Activated naive CD8-positive, alpha-beta T cell (primary cell): ENCODE measurements around the gene PDZRN3.

Experiments
- H3K27ac Mint-ChIP-seq: one replicate; pipeline ENCODE4 v1.8.0; 2021; ENCODE audit warnings: mixed read lengths
- H3K27me3 Mint-ChIP-seq: one replicate; pipeline ENCODE4 v1.8.0; 2021; ENCODE audit warnings: mixed read lengths
- H3K36me3 Mint-ChIP-seq: one replicate; pipeline ENCODE4 v1.8.0; 2021; ENCODE audit warnings: mixed read lengths
- H3K4me1 Mint-ChIP-seq: one replicate; pipeline ENCODE4 v1.8.0; 2021; ENCODE audit warnings: low read depth, mixed read lengths
- H3K4me3 Mint-ChIP-seq: one replicate; pipeline ENCODE4 v1.8.0; 2021; ENCODE audit warnings: mild to moderate bottlenecking, mixed read lengths
- H3K9me3 Mint-ChIP-seq: one replicate; pipeline ENCODE4 v1.8.0; 2021; ENCODE audit warnings: low read depth, mixed read lengths

The PDZRN3 gene

DNA sequence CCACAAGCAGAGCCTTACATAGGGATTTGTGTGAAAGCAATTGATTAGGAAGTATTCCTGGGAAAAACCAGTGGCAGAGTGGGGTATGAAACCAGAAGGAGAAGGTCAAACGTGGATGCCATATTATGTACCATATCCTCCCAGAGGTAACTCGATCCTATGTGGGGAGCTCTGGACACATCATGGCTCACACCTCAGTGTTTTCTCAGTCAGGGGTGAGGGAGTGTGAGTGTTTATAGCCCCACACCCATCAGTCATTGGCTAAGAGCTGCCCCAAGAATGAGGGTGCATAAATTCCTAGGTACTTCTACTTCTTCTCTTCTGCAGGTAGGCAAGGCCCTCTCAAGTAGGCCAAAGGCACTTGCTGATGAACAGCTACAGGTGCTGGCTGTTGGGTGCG is 28.2 kb upstream of the PDZRN3 start:
- H3K36me3 Mint-ChIP-seq = no peaks in the 10 kb centered on the region
- peaks cover 4% of the 10 kb centered on the region for H3K9me3 Mint-ChIP-seq
- H3K4me1 Mint-ChIP-seq = no peaks in the 10 kb centered on the region
- H3K4me3 Mint-ChIP-seq = no peak overlapping the region
- H3K27me3 Mint-ChIP-seq = no peaks in the 10 kb centered on the region
- H3K27ac Mint-ChIP-seq = no peak overlapping the region

DNA sequence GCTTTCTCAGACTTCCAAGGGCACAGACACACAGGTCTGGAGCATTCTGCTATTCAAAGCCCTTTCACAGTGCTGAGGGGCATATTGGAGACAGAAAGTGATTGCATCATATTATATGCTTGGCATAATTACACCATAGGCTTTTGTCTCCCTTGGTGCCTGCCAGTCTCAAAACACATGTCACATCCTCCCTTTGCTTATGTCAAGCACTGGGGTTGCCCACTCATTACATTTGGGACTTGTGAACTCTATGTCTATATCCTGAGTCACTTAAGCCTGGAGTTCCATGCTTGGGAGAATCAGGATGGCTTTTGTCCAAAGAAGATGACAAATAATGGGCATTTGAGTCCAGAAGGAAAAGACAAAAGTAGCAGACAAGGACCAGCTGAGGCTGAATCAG is 12.3 kb upstream of the PDZRN3 start:
- Mint-ChIP-seq H3K27ac (no peak overlapping the region), H3K27me3 (no peaks in the 10 kb centered on the region), H3K4me1 (no peaks in the 10 kb centered on the region), H3K4me3 (no peak overlapping the region), H3K9me3 (no peaks in the 10 kb centered on the region), H3K36me3 (no peaks in the 10 kb centered on the region)

DNA sequence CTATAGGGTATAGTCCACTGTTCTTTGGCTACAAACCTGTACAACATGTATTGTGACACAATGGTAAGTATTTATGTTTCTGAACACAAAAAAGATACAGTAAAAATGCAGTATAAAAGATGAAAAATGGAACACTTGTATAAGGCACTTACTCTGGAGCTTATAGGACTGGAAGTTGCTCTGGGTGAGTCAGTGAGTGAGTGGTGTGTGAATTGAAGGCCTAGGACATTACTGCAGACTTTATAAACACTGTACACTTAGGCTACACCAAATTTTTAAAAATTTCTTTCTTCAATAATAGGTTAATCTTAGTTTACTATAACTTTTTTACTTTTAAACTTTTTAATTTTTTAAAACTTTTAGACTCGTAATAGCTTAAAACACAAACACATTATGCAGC is 10.5 kb upstream of the PDZRN3 start:
- H3K27me3 Mint-ChIP-seq = no peaks in the 10 kb centered on the region
- no peaks in the 10 kb centered on the region for H3K4me1 Mint-ChIP-seq
- H3K4me3 Mint-ChIP-seq = no peak overlapping the region
- H3K9me3 Mint-ChIP-seq = no peaks in the 10 kb centered on the region
- no peaks in the 10 kb centered on the region for H3K36me3 Mint-ChIP-seq
- H3K27ac Mint-ChIP-seq = no peak overlapping the region

DNA sequence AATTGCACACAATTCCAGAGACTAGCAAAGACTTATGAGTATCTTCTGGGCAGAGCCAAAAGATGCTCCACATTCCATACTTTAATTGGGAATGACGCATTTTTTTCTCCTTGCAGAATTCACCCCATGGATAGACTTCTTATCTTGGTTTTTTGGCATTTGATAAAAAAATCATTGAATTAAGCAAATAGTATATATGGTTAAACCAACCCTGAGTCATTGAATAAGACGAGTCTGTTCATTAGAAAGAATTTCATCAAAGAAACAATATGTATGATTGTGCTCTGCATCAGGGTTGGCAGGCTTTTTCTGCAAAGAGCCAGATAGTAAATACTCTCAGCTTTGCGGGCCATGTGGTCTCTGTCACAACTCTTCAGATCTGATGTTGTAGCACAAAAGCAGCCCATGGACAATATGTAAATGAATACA is 9.2 kb upstream of the PDZRN3 start:
- H3K4me1 Mint-ChIP-seq = no peaks in the 10 kb centered on the region
- no peak overlapping the region for H3K4me3 Mint-ChIP-seq
- no peaks in the 10 kb centered on the region for H3K9me3 Mint-ChIP-seq
- H3K36me3 Mint-ChIP-seq = no peaks in the 10 kb centered on the region
- H3K27ac Mint-ChIP-seq = no peak overlapping the region
- peaks cover 2% of the 10 kb centered on the region for H3K27me3 Mint-ChIP-seq

DNA sequence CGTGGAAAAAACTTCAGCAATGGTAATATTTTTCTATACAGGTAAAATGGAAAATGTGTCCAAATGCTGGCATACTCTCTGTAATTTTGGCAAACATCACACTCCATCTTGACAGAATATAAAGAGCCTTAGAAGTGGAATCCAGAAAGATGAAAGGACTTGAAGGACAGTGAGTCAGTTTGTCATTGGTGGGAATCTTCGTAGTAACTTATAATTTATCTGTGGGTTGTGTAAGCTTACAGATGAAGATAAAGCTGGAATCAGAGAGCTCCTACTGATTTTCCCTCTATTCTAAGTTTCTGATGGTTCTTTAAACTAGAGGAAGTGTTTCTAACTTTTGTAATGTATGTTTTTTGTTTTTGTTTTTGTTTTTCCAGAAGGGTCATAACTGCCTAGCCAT is 8.7 kb upstream of the PDZRN3 start:
- Mint-ChIP-seq H3K9me3 (no peaks in the 10 kb centered on the region), H3K27ac (no peak overlapping the region), H3K27me3 (peaks cover 2% of the 10 kb centered on the region), H3K4me3 (no peak overlapping the region), H3K36me3 (no peaks in the 10 kb centered on the region), H3K4me1 (no peaks in the 10 kb centered on the region)

DNA sequence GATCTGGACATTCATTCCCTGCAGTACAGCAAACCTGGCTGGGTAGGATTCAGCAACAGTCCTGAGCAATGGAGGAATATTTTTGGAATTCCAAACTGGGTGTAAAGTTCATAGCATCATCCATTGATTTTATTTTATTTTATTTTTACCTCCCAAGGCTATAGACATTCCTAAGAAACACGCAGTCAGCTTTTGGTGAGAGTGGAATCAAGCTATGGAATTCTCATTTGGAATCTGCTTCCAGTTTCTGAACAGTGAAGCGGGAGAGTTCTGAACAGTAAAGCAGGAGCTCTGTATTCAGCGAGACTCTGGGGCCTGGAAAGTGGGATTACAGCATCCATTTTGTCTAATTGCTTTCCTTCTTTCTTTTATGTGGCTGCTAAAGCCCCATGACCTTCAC is 1.4 kb upstream of the PDZRN3 start:
- H3K27me3 Mint-ChIP-seq = peaks cover 10% of the 10 kb centered on the region
- H3K9me3 Mint-ChIP-seq = no peaks in the 10 kb centered on the region
- no peak overlapping the region for H3K4me3 Mint-ChIP-seq
- H3K4me1 Mint-ChIP-seq = no peaks in the 10 kb centered on the region
- no peak overlapping the region for H3K27ac Mint-ChIP-seq
- H3K36me3 Mint-ChIP-seq = no peaks in the 10 kb centered on the region

DNA sequence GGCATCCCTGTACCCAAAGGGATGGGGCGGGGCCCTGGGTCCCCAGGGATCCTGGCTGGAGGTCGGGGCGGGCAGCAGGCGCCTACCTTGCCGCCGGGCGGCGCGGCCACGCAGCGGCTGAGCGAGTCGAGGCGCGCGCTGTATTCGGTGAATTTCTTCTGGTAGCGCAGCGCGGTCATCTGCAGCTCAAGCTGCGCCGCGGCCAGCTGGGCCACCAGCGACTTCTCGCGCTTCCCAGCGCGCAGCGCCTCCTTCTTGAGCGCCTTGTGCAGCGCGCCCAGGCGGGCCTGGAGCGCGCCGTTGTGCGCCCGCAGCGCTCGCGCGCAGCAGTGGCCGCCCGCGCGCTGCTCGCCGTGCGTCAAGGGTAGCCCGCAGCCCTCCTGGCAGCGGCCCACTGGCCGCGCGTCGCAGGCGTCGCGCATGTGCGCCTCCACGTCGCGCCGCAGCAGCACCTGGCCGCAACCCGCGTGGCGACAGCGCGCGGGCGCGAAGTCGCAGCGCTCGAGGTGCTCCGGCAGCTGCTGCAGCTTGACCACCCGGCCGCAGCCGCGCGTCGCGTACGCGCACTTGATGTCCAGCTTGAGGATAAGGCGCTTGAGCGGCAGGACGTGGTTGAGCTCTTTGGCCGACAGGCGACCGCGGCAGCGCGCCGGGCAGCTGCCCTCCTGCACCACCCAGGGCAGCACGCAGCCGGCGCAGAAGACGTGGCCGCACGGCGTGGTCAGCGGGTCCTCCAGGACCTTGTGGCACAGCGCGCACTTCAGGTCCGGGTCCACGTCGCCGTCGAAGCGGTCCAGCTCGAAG is 522 bp downstream of the PDZRN3 start:
- Mint-ChIP-seq H3K4me3 (no peak overlapping the region), H3K36me3 (no peaks in the 10 kb centered on the region), H3K27me3 (peaks cover 10% of the 10 kb centered on the region), H3K27ac (no peak overlapping the region), H3K4me1 (no peaks in the 10 kb centered on the region), H3K9me3 (no peaks in the 10 kb centered on the region)

DNA sequence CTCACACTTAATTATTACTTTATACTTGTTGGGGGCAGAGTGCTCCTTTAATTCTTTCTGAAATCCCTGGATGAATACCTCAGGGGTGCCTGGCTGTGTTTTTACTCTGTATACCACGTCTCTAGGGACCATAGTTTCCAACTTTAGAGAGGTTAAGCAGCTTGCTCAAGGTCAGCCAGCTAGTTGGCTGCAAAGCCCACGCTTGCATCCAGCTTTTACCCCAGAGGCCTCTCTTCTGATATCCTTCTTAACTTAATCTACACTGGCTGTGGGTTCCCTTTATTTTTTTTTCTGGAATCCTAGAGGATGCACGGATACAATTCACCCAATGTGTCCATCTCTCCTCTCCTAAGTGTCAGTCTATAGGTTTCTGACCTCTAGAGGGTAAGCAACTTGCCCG is 1.4 kb downstream of the PDZRN3 start:
- no peaks in the 10 kb centered on the region for H3K36me3 Mint-ChIP-seq

DNA sequence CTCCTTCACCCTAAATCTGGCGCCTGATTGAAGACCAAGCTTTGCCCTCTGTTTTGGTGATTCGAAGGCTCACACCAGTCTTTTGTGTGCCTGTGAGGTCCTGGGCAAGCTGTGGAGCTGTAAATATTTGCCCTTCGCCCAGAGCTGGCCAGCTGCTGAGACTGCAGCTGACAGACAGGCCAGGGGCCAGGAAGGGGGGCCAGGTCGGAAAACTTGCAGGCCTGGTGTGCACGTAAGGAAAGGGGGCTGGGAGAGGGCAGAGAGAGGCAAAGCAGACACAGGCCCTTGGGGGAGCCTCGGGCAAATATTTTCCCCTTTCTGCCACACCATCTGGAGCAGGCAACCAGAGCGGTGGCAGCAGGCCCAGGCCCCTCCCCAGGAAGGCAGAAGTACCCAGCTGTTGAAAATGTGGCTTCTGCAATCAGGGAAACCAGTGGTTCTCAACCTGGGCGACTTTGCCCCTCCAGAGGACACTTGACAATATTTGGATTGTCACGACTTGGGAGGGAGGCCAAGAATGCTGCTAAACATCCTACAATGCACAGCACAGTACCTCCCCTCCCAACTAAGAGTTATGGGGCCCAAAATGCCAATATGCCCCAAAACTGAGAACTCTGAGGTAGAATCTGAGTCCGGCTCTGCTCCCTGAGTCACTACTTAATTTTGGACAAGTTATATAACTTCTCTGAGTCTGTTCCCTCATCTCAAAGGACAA is 2.5 kb downstream of the PDZRN3 start:
- peaks cover 6% of the 10 kb centered on the region for H3K27me3 Mint-ChIP-seq
- H3K27ac Mint-ChIP-seq = no peak overlapping the region
- no peaks in the 10 kb centered on the region for H3K4me1 Mint-ChIP-seq
- no peak overlapping the region for H3K4me3 Mint-ChIP-seq
- no peaks in the 10 kb centered on the region for H3K9me3 Mint-ChIP-seq
- H3K36me3 Mint-ChIP-seq = no peaks in the 10 kb centered on the region

More for the DNA sequence above, 1.4 kb downstream of the PDZRN3 start:
- H3K27me3 Mint-ChIP-seq = peaks cover 8% of the 10 kb centered on the region
- H3K9me3 Mint-ChIP-seq = no peaks in the 10 kb centered on the region
- H3K4me3 Mint-ChIP-seq = no peak overlapping the region
- no peaks in the 10 kb centered on the region for H3K4me1 Mint-ChIP-seq
- H3K27ac Mint-ChIP-seq = no peak overlapping the region

DNA sequence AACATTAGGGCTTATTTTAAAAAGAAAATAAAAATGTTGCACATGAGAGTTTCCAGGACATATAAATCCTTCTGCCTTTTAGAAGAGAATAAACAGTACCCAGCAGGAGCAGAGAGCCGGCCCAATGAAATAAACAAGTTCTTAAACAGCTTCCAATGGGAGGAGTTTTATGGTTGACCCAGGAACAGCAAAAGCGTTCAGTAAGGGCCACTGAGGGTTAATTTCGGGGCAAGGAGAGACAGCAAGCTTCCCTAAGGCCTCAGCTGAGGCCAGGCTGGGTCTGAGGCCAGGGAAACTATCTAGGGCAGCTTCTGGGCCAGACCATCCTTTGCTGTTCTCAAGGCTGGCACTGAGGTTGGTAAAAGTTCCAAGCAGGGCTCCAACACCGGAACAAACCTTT is 3.4 kb downstream of the PDZRN3 start:
- no peaks in the 10 kb centered on the region for H3K9me3 Mint-ChIP-seq
- H3K4me3 Mint-ChIP-seq = no peak overlapping the region
- H3K4me1 Mint-ChIP-seq = no peaks in the 10 kb centered on the region
- no peaks in the 10 kb centered on the region for H3K36me3 Mint-ChIP-seq
- peaks cover 6% of the 10 kb centered on the region for H3K27me3 Mint-ChIP-seq
- no peak overlapping the region for H3K27ac Mint-ChIP-seq

DNA sequence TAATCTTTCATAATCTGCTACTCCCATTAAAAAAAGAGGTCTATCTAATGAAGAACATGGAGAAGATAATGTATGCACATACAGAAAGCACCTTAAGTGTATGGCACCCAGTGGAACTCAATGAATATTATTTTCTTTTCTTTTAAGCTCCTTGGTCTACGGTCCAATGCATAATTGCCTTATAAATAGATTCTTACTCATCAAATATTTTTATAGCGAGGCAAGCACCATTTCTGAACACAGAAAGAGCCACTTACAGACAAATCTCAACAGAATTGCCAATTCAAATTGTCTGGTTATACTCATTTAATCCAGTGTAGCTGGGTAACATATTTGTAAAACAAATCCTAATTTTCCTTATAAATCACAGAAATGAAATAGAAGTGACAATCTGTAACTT is 6.3 kb downstream of the PDZRN3 start:
- peaks cover under 1% of the 10 kb centered on the region for H3K27me3 Mint-ChIP-seq
- H3K36me3 Mint-ChIP-seq = no peaks in the 10 kb centered on the region
- no peaks in the 10 kb centered on the region for H3K9me3 Mint-ChIP-seq
- no peaks in the 10 kb centered on the region for H3K4me1 Mint-ChIP-seq
- no peak overlapping the region for H3K27ac Mint-ChIP-seq
- no peak overlapping the region for H3K4me3 Mint-ChIP-seq

DNA sequence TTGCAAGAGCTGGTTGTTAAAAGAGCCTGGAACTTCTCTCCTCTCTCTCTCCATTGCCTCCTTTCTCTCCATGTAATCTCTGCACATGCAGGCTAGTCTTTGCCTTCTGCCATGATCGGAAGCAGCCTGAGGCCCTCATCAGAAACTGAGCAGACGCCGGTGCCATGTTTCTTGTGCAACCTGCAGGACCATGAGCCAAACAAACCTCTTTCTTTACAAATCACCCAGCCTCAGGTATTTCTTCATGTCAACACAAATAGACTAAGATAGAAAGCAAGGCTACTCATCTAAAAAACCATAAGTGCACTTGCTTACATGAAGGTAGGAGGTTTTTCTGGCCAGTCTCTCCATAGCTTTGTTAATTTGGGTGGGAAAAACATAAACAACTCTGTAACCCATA is 8.7 kb downstream of the PDZRN3 start:
- H3K4me1 Mint-ChIP-seq = no peaks in the 10 kb centered on the region
- H3K27me3 Mint-ChIP-seq = no peaks in the 10 kb centered on the region

DNA sequence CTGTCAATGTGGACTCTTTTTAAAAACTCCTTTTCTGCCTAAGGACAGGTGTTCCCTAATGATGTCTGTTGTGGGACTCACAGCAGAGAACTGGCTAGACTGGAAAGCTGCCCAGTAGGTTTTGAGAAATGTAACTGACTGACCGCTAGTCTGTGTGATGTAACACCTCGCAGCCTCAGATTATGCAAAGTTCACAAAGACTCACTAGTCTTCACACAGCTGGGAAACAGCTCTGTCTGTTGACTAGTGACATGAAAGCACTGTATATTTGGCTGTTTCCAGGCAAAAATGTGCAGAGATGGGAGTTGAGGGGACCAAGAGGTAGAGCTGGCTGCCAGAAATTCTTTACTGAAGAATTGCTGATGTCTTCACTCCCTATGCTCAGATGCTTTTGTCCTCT is 10.3 kb downstream of the PDZRN3 start:
- Mint-ChIP-seq H3K9me3 (no peaks in the 10 kb centered on the region), H3K27ac (no peak overlapping the region), H3K4me1 (no peaks in the 10 kb centered on the region), H3K36me3 (no peaks in the 10 kb centered on the region), H3K4me3 (no peak overlapping the region), H3K27me3 (no peaks in the 10 kb centered on the region)

More for the DNA sequence above, 8.7 kb downstream of the PDZRN3 start:
- Mint-ChIP-seq H3K4me3 (no peak overlapping the region), H3K9me3 (no peaks in the 10 kb centered on the region), H3K27ac (no peak overlapping the region), H3K36me3 (no peaks in the 10 kb centered on the region)

DNA sequence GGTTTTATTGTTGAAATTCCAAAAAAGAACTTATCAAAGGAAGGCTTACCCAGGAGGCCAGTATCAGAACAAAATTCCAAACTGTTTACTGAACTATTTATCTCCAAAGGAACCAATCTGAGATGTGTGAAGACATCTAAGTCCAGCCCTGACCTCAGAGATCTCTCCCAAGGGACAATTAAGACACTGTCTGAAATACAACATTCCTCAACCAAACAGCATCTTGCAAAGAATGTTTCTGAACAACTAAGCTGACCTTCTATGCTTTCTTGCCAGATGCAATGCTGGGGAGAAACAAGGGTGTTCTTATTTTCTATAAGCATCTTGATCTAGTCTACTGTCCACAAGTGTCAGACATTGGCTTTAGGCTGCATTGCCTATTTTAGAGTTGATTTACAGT is 13.6 kb downstream of the PDZRN3 start:
- H3K4me3 Mint-ChIP-seq = no peak overlapping the region
- no peak overlapping the region for H3K27ac Mint-ChIP-seq
- H3K36me3 Mint-ChIP-seq = no peaks in the 10 kb centered on the region
- no peaks in the 10 kb centered on the region for H3K4me1 Mint-ChIP-seq
- H3K27me3 Mint-ChIP-seq = no peaks in the 10 kb centered on the region
- no peaks in the 10 kb centered on the region for H3K9me3 Mint-ChIP-seq

DNA sequence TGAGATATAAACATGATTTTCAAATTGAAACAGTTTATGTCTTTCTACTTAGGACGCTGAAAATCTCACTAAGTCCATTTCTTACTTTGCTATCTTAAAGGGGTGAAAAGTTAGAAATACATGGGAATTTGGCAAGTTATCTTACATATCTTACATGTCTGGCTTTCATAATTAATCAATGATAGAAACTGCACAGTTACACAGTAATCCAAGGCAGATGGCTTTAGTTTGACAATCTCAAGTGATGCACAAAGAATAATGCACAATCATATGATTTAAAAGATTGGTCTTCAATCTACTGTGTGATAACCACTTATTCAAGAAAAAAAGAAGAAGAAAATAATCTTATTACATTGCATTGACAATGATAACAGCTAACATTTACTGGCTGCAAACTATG is 14.2 kb downstream of the PDZRN3 start:
- H3K4me1 Mint-ChIP-seq = no peaks in the 10 kb centered on the region
- no peak overlapping the region for H3K4me3 Mint-ChIP-seq
- no peaks in the 10 kb centered on the region for H3K27me3 Mint-ChIP-seq
- H3K36me3 Mint-ChIP-seq = no peaks in the 10 kb centered on the region
- H3K9me3 Mint-ChIP-seq = no peaks in the 10 kb centered on the region
- no peak overlapping the region for H3K27ac Mint-ChIP-seq

DNA sequence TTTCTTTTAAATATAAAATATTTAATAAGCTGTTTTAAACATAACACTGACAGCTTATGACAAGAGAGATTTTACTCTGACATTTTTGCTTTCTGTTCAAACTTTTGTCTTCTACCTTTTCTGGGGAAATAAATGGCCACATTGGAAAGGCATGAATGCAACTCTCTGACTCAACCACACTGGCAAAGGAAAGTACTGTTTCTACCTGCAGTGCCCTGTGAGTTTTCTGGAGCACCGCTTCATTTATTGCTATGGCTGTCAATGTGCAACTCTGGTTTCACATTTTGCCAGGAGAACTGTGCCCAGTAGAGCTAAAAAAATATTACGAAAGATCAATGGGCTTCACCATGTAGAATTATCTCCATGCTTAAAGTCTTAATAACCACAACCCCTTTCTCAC is 15.1 kb downstream of the PDZRN3 start:
- H3K36me3 Mint-ChIP-seq = no peaks in the 10 kb centered on the region
- no peak overlapping the region for H3K27ac Mint-ChIP-seq
- no peaks in the 10 kb centered on the region for H3K4me1 Mint-ChIP-seq
- no peaks in the 10 kb centered on the region for H3K27me3 Mint-ChIP-seq
- no peak overlapping the region for H3K4me3 Mint-ChIP-seq
- H3K9me3 Mint-ChIP-seq = no peaks in the 10 kb centered on the region
